Astrocyte of the spinal cord (primary cell): ENCODE measurements around the gene CCDC85C.

Source experiments
- DNase-seq: peaks from one replicate; pipeline ENCODE4 v3.0.0; 2011; ENCODE audit warnings: low read depth, low spot score
- H3K4me3 ChIP-seq: 2 replicates; pipeline ENCODE4 v1.5.1; 2011; ENCODE audit warnings: low read depth, mild to moderate bottlenecking, low read length, moderate library complexity
- in situ Hi-C: cut with HindIII; loops from 2 replicates; pipeline ENCODE4 v1.10.0; 2017; ENCODE audit warnings: low sequenced_read_pairs
- TF ChIP-seq, protein P1 (sequence below): IDR thresholded peaks from 2 replicates; pipeline ENCODE4 v1.5.1; 2012; ENCODE audit warnings: low read depth, mild to moderate bottlenecking, low read length, inconsistent platforms

CCDC85C gene

DNA sequence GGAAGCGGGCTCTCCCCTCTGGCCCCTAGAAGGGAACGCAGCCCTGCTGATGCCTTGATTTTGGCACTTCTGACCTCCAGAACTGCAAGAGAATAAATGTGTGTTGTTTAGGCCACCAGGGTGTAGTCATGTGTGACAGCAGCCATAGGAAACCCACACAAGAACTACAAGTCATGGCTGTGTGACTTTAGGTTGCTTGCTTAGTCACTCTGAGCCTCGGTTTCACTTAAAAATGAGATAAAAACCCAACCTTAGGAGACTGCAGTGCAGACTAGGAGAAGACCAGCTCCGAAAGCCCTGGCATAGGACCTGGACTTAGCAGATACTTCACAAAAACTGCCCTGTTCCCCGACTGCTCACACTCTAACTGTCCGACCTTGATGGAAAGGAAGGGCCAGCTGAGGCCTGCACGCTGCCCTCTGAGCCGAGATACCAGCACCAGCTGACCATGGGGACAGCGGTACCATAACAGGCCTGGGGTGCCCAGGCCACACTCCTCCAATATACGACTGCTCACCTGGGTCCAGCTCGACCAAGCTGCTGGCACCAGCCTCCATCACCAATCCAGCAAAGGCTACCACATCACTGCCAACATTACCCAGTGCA is 53.5 kb downstream of the CCDC85C start:
- in situ Hi-C loops = no loop called here
- TF ChIP-seq, protein P1, sequence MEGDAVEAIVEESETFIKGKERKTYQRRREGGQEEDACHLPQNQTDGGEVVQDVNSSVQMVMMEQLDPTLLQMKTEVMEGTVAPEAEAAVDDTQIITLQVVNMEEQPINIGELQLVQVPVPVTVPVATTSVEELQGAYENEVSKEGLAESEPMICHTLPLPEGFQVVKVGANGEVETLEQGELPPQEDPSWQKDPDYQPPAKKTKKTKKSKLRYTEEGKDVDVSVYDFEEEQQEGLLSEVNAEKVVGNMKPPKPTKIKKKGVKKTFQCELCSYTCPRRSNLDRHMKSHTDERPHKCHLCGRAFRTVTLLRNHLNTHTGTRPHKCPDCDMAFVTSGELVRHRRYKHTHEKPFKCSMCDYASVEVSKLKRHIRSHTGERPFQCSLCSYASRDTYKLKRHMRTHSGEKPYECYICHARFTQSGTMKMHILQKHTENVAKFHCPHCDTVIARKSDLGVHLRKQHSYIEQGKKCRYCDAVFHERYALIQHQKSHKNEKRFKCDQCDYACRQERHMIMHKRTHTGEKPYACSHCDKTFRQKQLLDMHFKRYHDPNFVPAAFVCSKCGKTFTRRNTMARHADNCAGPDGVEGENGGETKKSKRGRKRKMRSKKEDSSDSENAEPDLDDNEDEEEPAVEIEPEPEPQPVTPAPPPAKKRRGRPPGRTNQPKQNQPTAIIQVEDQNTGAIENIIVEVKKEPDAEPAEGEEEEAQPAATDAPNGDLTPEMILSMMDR = no peak
- no peak for DNase-seq
- H3K4me3 ChIP-seq = no peak overlapping the region

DNA sequence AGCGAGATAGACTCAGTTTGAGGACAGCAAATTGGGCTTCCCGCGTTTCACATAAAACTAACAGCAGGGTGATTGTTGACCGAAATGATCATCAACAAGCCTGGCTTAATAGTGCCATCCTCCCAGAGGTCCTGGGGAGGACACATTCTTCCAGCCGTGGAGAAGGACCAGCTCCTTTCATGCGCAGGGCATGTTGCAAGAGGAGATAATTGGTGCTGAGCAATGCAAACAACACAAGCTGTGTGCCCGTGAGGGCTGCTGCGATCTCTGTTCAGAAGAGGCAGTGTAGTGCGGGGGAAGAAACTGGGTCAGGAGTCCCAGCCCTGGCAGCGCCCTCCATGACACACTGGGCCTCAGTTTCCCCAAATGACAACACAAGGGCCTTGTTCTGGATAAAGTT is 54.3 kb downstream of the CCDC85C start:
- DNase-seq = no peak
- in situ Hi-C loops = no loop called here

DNA sequence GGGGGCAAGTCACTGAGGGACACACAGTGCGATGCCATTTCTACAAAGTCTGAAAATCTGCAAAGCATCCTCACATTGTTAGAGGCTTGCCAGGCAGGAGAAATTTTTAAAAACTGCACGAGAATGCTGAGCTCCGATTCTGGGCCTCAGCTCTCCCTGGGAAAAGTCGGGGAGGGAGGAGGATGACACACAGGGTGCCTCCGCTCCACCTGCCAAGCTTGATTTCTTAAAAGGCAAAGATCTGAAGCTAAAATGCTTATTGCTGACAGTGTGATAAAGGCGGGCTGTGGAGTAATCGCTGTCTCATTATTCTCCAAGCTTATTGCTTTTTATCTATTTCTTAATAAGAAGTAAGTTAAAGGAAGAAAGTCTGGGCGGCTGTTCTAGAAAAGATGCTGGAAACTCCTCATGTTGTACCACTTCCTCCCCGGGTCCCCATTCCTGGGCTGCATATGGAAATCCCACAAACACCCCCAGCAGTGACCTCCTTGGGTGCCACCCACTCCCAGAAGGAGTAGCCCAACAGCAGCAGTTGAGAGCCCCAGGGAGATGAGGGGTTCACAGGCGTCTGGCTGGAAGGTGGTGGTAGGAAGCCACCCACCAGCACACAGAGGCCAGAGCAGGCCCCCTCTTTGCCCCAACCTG is 55.0 kb downstream of the CCDC85C start:
- TF ChIP-seq, protein P1 = no peak
- DNase-seq = no peak
- H3K4me3 ChIP-seq = no peak overlapping the region
- in situ Hi-C loops = no loop called here

More for the DNA sequence above, 54.3 kb downstream of the CCDC85C start:
- TF ChIP-seq, protein P1 = no peak
- no peak overlapping the region for H3K4me3 ChIP-seq

DNA sequence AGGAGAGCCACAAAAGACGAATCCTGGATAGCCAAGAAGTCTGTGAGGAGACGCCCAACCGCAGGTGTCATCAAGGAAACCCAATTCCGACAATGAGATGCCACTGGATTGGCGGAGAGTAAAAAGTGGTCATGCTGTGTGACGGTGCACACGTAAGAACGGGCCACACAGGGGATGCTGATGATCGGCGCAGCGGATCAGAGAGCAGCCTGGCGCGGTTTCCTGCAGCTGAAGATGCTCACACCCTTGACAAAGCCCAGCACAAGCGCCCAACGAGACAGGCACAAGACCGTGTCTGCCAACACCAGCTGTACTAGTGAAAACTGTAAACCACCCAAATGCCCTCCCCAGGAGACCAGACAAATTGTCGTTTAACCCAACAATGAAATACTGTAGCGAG is 55.8 kb downstream of the CCDC85C start:
- H3K4me3 ChIP-seq = no peak overlapping the region
- TF ChIP-seq, protein P1 = no peak
- no peak for DNase-seq
- in situ Hi-C loops = no loop called here

DNA sequence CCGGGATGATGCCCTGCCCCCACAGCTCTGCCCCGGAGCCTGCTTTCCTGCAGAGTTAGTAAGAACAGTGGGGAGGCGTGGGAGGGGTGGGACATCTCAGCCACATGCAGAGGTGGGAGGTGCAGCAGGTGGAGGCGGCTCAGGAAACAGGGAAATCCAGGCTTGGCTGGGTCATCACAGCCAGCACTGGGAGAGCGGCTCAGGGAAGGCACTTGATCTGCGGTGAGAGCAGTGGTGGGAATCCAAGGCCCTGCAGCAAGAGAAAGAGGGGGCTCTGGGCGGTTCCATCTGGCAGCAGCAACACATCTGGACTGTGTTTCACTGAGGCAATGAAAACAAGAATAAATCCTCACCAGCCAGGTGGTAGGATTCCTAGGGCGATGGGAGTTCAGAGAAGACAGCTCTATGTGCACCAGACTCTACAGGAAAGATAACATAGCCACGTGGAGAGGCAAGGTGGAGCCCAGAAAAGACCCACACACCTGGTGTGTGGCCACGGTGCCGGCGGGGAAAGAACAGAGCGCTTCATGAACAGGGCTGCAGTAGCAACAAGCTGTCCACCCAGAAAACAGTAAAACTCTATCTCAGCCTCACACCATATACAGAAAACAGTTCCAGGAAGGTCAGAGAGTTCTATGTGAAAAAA is 57.6 kb downstream of the CCDC85C start:
- H3K4me3 ChIP-seq = no peak overlapping the region
- in situ Hi-C loops = no loop called here
- no peak for DNase-seq
- TF ChIP-seq, protein P1 = no peak

DNA sequence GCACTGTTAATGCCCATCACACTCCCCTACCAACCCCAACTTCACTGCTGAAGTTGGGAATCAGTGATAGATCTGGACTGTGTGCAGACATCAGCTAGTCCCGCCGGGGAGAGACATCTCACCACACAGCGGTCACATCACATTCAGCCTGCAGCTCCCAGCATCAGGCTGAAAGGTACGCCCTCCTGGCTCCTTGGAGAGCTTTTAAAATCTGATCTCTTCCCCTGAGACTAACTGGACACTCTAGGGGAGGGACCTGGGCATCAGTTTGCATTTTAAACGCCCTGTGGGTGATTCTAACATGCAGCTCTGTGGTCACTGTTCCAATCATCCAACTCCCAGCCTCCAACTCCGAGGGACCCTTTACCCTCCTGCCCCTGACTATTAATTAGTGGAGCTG is 58.4 kb downstream of the CCDC85C start:
- no peak overlapping the region for H3K4me3 ChIP-seq
- in situ Hi-C loops = no loop called here
- TF ChIP-seq, protein P1 = no peak
- DNase-seq = no peak
